ENCODE results near the gene EHF.

Gene EHF

GRCh38 chr11:34647532-34647931, 26.6 kb downstream of the EHF start:
- DNase-seq = no peak

- no peak for DNase-seq
These were observed 27.1 kb downstream of the EHF start for GRCh38 chr11:34648036-34648435.

GRCh38 chr11:34649597-34649996, 28.7 kb downstream of the EHF start:
- no peak for DNase-seq

- DNase-seq = peak; percentile 67 to 72
These were observed 29.6 kb downstream of the EHF start for GRCh38 chr11:34650528-34650927.

- no peak for DNase-seq
These were observed 30.7 kb downstream of the EHF start for GRCh38 chr11:34651551-34651950.

GRCh38 chr11:34652191-34652973, 31.5 kb downstream of the EHF start:
- peak in 1 of 2 experiments; percentile 3 for DNase-seq

- no peak for DNase-seq
These were observed 32.1 kb downstream of the EHF start for GRCh38 chr11:34653031-34653430.

- DNase-seq = peak in 1 of 2 experiments; percentile 5
These were observed 33.1 kb downstream of the EHF start for GRCh38 chr11:34653851-34654482.

DNA sequence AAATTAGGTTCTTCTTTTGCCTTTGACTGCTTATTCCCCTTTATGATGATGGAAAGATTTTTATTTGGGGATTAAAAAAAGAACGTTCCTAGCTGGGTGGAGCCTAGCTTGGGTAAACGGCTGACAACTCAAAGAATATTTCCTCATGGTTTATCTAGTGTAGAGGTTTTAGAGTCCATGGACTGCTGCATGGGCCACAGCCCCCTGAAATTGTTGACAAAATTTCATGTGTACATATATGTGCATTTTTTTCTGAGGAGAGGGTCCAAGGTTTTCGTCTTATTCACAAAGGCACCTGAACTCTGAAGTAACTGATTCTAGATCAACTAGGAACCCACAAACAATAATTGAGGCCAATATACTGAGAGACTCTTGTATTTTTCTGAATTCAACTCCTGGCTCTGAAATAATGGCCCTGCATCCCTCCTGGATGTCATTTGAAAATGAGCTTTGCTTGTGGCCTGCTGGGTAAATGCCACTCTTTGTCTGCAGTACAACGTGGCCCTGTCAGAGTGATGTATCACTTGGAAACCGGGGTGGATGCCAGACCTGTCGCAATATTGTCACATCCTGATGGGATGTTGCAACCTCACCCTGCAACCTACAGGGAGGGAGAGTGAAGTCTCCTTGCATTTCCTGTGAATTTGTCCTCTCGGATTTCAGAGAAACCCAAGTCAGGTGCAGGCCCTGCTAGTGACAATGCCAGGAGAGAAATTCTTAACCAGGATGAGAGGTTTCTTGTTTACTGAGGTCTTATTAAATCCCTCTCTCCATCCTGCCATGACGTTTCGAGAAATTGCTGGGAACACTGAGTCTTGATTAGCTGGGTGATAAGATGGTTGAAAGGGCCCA, 33.8 kb downstream of the EHF start:
- peak; percentile 81 to 87 for DNase-seq

- peak in 1 of 2 experiments; percentile 46 for DNase-seq
These were observed 34.6 kb downstream of the EHF start for GRCh38 chr11:34655335-34656008.

- DNase-seq = no peak
These were observed 35.3 kb downstream of the EHF start for GRCh38 chr11:34656062-34656720.

- DNase-seq = no peak
These were observed 37.5 kb downstream of the EHF start for GRCh38 chr11:34658071-34659015.

GRCh38 chr11:34659096-34659733, 38.3 kb downstream of the EHF start:
- no peak for DNase-seq

DNA sequence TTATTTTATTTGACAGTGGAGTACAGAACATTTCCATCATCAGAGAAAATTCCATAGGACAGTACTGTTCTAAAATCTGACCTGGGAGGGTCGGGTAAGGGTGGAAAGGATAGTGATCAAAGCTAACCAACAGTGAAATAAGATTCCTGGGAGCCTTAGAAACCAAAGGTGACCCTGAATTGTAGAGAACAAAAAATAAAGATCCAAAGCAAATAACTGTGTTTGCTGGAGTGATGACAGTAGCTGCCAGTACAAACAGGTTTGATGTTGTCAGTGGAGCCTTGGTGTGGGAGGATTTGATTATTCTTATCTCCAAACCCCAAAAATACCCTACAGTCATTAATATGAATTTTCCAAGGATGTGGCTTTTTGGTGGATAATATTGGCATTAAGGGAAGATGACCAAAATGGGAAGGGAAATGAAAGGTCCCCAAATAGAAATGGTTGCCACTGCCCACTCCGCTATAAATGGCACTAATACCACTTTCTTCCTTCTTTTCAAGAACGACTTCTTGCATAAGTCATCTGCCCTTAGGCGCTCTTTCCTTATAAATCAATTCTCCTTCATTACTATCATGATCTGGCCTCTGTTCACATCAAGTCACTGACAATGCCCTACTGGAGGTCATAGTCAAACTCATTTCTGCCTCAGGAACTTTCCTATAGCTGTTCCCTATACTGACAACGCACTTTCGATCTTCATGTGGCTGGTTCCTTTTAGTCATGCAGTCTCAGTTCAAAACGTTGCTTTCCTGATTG, 44.4 kb downstream of the EHF start:
- no peak for DNase-seq

- DNase-seq = no peak
These were observed 47.1 kb downstream of the EHF start for GRCh38 chr11:34667810-34668582.

GRCh38 chr11:34668583-34669053, 47.7 kb downstream of the EHF start:
- DNase-seq = no peak

GRCh38 chr11:34669458-34669857, 48.6 kb downstream of the EHF start:
- DNase-seq = no peak

DNA sequence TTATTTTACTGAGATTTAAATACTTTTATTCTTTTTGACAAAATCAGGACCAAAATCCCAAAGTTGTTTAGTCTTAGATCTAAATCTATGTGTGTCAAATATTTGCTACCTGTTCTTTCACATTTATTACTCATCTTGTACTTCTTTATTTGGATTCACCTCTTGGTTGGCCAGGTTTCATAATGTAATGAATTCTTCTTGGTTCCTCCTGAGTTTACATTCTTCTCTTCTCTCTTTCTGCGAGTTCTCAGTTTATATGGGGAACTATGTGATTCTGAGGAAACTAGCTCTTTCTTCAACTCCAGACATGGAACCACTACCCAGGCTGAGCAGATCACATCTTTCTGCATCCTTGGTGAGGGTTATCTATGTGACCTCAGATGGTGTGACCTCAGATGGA, 50.2 kb downstream of the EHF start:
- no peak for DNase-seq

GRCh38 chr11:34671946-34672345, 51.1 kb downstream of the EHF start:
- DNase-seq = no peak

All from AML-193 (cell line).